Stimulated activated CD4-positive, alpha-beta T cell treated with anti-CD3 and anti-CD28 coated beads, Interleukin-1b, Interleukin-23, amount 100 ng/mL, for 48 hours (primary cell): Measurements from ENCODE around the gene ENG.
"Not testable (repeated sequence)": the region's sequence is repeated elsewhere in the genome, so short reads cannot be mapped to it uniquely, and the experiment has no call there.

Experiments used
- DNase-seq: peaks from one replicate; pipeline ENCODE4 v3.0.0-alpha.2; 2020

Gene ENG

DNA sequence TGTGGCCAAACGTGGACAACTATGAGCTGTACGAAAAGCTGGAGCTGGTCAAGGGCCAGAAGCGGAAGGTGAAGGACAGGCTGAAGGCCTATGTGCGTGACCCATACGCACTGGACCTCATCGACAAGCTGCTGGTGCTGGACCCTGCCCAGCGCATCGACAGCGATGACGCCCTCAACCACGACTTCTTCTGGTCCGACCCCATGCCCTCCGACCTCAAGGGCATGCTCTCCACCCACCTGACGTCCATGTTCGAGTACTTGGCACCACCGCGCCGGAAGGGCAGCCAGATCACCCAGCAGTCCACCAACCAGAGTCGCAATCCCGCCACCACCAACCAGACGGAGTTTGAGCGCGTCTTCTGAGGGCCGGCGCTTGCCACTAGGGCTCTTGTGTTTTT is 65.3 kb downstream of the ENG start:
- DNase-seq = no peak

DNA sequence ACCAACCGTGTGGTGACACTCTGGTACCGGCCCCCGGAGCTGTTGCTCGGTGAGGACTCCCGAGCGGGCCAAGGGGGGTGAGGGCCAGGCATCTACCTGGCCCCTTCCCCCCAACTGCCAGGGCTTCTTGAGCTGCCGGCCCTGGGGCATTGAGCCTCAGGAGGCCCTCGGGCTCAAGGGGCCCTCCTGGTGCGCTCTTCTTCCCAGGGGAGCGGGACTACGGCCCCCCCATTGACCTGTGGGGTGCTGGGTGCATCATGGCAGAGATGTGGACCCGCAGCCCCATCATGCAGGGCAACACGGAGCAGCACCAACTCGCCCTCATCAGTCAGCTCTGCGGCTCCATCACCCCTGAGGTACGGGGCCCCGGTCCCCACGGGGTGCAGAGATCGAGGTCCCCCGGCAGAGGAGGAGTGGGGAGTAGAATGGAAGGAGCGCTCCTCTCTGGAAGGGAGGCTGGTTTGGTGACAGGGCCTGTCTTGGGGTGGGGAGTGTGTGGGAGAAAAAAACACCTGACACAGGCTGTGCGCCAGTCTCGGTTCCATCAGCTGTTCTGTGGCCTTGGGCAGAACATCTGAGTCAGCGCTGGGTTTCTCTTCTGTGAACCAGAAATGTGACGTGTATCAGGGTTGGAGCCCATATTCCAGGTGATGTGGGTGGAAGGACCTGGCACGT is 66.0 kb downstream of the ENG start:
- DNase-seq = peak; percentile 81

DNA sequence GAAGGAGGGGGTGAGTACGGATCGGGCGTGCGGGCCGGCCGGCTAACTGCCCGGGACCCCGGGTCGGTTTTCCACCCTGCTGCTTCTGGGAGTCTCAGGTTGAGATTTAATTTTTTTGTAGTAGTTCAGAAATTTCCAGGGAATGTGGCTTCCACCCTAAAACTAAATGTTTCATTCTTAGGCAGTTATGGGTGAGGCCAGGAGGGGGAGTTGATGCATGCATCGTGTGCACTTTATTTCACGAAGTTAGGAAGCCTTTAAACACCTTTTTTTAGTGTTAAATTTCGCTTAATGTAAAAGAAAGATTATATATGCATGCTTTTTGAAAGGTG is 67.7 kb downstream of the ENG start:
- DNase-seq = no peak

DNA sequence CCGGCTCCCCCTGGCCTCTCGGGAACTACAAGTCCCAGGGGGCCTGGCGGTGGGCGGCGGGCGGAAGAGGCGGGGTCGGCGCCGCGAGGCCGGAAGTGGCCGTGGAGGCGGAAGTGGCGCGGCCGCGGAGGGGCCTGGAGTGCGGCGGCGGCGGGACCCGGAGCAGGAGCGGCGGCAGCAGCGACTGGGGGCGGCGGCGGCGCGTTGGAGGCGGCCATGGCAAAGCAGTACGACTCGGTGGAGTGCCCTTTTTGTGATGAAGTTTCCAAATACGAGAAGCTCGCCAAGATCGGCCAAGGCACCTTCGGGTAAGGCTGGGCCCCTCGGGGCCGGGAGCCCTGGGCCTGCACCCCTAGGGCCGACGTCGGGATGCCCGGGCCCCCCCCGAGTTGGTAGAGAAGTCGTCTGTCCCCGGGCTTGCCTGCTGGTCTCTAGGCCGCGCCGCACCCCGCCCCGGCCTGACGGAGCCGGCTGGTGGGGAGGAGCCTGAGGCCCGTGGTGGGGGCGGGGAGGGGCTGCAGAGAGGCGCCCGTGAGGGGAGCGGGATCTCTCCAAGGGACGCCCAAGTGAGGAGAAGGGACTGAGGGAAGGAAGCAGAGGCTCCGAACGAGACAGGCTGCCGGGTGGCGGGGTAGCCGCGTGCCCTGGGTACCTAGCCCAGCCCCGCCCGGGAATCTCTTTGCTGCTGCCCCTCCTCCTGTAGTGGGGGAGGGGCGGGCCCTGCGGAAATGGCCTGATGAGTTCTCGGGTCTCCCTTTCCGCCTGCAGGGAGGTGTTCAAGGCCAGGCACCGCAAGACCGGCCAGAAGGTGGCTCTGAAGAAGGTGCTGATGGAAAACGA is 68.3 kb downstream of the ENG start, which contains the start of gene CDK9:
CDK9 (plus strand) TSS at position 102 of the 840 bp plus-strand sequence; CDS start at position 217, 115 bp downstream.
- peak; percentile 93 for DNase-seq

DNA sequence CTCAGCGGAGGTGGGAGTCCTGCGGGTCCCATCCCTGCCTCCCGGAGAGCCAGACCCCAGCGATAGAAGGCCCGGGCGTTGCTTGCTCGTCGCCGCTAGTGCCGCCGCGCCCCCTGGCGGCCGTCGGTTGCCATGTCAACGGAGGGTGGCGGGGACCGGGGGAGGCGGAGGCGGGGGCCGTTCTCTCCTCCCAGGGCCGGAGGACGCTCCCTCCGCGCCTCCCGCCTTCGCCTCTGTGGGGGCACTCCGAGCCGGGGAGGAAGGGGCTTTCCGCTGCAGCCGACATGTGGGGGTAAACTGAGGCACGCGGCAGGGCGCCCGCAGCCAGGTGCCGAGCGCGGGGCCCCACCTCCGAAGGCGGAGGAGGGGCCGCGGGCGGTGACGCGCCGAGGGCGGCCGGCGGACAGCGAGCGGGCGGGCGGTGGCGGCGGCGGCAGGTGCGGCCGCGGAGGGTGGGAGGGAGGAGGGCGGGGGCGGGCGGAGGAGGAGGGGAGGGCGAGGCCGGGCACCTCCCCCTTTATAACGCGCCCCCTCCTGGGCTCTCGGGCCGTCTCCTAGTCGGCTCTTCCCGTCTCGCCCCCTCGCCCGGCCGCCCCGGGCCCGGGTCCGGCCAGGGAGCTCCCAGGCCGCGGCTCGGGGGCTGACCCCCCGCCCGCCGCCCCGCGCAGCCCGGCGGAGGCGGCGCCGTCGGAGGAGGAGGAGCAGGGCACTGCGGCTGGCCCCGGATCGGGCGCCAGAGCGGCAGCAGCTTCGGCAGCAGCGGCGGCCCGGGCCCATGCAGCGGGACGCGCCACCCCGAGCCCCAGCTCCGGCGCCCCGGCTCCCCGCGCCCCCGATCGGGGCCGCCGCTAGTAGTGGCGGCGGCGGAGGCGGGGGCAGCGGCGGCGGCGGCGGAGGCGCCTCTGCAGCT is 69.2 kb downstream of the ENG start:
- peak; percentile 89 for DNase-seq

DNA sequence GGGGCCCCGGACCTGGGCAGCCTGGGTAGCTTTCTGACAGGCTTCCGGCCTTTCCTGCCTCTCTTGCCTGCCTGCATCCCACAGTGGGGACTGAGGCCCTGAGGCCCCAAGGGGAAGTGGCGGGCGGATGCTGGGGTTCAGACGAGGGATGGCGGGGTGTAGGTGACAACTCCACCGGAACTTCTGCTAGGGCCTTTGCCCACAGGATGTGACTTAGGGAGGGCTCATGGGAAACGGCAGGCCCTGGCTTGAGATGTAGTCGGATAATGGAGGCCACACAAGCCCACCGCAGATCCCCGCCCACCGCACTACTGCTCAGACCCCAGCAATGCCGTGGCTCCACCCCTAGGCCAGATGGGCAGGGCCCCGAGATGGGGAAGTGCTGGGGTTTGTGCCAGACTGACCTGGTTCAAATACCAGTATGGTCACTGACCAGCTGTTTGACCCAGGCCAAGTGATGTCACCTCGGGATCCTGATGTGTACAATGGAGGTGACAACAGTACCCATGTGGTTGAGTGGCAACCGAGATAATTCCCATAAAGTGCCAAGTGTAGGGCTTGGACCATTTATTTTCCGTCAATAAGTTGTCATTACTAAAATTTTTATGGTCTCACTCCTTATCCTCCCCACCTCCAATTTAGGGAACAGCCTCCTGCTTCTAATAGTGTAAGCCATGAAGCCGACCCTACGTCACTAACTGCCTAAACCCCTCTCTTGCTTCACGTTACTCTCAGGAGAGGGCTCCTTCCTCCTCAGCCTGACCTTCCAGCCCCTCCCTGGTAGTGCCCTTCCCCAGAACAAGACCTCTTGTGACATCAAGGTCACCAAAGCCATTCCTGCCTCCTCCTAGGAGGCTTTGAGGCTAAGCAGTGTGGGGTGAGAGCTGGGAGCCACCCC is 71.1 kb downstream of the ENG start:
- peak; percentile 68 for DNase-seq

DNA sequence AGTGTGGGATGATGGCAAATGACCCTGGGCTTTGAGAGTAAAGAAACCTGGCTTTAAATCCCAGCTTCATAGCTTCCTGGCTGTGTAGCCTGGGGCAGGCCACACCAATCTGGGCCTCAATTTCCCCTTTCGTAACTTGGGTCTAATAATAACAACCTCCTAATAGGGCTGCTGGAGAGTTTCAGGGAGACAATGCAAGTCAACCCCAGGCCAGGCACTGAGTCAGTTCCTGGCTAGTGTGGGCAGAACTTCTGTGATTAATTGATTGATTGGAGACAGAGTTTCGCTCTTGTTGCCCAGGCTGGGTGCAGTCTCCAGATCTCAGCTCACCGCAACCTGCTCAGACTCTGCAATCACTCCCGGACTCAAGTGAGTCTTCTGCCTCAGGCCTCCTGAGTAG is 72.7 kb downstream of the ENG start:
- no peak for DNase-seq

DNA sequence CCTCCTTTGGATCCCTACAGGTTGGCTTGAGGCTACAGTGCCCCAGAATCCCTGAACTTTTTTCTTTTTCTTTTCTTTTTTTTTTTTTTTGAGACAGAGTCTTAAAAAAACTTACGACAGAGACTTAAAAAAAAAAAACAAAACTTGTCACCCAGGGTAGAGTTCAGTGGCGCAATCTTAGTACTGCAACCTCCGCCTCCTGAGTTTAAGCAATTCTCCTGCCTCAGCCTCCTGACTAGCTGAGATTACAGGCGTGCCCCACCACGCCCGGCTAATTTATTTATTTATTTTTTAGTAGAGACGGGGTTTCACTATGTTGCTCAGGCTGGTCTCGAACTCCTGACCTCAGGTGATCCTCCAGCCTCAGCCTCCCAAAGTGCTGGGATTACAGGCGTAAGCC is 73.5 kb downstream of the ENG start:
- not testable (repeated sequence) for DNase-seq

DNA sequence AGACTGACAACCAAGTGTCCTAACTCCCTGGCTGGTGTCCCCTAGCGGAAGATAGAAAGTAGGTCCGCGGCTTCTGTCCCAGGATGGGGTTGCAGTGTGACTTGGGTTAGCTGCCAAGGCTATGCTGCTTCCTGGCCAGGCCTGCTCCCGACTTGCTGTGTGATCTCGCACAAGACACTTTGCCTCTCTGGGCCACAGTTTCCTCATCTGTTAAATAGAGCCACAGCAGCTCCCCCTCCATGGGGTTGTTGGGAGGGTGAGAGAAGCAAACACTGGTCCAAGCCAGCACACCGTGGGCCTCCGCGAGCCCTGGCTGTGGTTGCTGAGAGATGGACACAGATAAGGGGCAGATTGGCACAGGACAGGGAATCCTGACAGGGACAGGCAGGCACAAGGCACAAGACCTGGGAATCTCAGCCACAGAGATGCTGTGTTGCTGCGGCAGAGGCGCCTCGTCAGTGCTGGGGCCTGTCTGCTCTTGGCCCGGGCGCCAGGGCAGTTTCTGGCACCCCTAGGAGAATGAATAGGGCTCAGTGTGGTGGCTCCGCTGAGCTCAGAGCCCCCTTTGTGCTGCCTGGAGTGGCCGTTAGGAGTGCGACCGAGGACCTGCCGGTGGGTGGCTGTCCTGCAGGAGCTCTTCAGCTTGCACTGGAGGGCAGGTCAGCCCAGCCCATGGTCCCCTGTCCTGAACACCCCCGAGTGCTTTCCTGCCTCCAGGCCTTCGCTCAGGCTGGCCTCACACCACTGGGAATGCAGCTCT is 74.2 kb downstream of the ENG start:
- no peak for DNase-seq

DNA sequence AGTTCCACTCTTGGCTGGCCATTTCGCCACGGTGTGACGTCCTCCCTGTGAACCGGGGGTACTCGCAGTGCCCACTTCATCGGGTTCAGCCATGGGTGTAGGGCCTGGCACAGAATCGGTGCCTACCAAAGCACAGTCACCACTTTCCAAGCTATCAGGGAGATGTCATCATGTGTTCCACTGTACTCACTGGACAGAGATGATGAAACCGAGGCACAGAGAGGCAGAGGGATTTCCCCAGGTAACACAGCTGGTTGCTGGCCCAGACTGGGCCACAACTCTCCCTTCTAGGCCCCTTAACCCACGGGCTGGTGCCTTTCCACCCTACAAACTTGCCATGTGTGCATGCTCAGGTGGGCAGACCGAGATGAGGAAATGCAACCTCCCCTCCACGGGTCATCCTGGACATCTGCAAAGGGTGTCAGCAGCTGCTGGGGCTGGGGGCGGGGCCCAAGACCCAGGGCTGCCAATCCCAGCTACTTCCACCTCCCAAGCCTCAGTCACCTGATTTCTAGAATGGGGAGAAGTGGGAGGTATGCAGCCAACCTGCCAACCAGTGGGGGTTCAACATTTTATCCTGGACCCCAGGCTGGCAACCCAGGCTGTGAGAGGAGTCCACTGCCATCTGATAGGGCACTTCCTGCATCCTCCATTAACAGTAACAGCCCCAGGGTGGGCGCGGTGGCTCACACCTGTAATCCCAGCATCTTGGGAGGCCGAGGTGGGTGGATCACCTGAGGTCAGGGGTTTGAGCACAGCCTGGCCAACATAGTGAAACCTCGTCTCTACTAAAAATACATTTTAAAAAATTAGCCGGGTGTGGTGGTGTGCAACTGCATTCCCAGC is 75.1 kb downstream of the ENG start:
- DNase-seq = peak; percentile 80

DNA sequence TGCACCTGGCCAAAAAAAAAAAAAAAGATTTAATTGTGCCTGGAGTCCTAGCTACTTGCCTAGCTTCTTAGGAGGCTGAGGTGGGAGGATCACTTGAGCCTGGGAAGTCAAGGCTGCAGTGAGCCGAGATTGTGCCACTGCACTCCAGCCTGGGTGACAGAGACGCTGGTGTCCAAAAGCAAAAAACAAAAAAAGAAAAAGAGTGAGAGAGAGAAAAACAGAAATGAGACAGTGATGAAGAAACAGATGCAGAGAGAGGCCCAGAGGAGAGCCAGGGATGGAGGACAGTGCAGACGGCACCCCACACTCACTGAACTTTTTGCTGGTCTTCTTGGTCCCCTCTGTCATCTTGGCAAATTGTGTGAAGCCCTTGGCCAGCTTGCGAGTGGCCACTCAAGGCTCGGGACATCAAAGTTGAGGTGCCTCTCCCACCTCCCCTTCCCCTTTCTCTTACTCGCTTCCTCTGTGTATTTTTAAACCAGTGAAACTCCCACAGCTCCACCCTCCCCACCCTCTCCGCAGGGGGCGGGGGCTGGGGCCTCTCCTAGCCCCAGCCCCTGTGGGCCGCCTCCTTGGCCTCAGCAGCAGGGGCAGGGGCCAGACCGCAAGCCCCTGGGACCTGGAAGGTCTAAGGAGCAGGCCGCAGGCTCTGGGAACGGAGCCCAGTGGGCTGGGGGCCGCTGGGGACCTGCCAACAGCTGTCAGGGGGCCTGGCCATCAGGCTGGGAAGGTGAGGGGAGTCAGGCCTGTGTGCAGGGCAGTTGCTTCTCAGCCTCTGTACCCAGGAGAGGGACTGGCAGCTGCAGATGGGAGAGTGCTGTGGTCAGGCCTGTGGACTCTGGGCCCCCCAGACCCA is 76.0 kb downstream of the ENG start, which contains the start of gene SH2D3C:
SH2D3C (minus strand) TSS at position 387 of the 856 bp plus-strand sequence; CDS start at position 348, 39 bp downstream.
- peak; percentile 47 for DNase-seq

DNA sequence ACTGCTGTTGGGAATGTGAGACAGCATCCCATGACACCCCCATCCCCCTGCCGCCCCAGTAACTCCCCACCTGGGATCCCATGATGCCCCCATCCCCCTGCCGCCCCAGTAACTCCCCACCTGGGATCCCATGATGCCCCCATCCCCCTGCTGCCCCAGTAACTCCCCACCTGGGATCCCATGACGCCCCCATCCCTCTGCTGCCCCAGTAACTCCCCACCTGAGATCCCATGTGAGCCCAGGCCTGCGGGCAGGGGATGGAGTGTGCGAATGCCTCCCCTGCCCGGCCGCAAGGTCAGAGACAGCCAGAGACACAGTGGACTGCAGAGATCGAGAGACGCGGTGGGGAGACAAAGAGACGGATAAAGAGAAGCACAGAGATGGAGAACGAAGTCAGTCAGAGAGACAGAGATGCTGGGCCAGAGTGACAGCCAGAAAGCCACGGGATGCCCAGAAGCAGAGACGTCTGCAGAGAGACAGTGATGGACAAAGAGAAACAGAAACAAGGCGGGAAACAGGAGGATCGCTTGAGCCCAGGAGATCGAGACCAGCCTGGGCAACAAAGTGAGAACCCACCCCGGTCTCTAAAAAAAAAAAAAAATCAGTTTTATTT is 77.0 kb downstream of the ENG start:
- DNase-seq = no peak

DNA sequence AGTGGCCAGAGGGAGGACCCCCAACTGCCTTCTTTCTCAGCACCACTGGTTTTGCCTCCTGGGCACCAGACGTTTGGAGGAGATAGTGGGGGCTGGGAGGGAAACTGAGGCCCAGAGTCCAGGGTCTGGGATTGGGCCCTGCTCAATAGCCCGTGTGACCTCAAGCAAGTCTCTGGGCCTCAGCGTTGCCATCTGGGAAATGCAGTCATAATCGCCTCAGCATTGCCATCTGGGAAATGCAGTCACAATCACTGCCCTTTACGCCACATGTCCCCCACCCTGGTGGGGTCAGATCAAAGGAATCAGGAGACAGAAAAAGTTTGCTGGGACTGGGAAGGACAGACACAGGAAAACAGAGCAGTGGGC is 77.6 kb downstream of the ENG start:
- no peak for DNase-seq

DNA sequence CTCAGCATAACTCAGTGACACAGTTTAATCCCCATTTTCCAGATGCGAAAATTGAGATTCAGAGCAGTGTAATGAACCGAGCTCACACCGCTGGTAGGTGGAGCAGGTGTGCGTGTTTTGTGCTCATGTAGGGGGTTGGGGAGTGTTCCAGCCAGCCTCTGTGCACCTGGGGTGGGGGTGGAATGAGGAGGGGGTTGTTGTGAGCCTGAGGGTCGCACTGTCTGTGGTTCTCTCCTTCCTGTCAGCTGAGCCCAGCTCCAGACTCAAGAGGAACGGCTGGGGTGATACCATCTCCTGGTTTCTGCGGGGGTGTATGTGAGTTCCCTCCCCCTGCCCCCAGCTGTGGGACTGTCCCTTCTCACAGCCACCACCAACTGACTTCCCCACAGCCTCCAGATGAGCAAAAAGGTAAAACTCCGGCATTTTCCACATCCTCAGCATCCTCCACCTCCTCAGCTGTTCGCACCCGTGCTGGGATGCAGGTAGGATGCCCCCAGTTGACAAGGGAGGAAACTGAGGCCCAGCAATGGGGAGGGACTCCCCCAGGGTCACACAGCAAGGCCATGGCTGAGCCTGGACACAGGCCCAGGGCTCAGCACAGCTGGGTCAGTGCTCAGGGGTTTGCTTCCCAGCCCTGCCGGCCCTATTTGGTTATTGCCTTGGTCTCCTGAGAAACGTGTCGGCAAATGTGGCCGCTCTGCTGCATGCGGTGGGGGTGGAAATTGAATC is 78.1 kb downstream of the ENG start:
- DNase-seq = peak; percentile 73

DNA sequence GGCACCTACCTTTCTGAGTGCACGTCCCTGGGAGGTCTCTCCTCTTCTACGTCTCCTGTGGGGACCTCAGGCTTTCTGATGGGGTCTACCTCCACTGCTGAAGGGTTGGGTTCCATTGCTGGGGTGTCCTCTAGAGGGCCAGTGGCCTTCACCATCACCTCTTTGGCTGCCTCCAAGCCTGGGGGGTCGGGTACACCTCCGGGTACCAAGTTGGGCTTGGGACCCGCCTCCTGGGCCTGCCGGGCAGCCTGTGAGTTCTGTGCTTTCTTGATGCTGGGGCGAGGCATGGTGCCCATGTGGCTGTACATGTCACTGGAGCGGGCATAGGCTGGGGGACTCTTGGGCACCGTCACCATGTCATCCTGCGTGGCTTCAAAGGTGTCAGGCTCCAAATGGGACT is 80.5 kb downstream of the ENG start:
- DNase-seq = no peak

DNA sequence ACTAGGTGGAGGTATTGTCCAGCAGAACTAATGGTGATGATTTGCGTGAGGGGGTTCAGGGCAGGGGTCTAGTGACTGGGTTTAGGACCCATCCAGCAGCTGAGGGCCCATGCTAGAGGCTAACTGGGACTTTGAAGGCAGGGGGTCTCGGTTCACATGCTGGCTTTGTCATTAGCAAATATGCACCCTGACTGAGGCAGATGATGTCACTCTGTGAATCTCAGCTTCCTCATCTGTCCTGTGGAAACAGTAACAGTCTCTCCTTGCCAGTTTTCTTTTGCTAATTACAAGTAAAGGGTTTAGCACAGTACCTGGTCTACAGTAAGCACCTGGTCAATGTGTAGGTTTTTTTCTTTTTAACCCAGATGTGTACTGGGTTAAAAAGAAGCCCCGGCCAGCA is 81.2 kb downstream of the ENG start:
- no peak for DNase-seq

DNA sequence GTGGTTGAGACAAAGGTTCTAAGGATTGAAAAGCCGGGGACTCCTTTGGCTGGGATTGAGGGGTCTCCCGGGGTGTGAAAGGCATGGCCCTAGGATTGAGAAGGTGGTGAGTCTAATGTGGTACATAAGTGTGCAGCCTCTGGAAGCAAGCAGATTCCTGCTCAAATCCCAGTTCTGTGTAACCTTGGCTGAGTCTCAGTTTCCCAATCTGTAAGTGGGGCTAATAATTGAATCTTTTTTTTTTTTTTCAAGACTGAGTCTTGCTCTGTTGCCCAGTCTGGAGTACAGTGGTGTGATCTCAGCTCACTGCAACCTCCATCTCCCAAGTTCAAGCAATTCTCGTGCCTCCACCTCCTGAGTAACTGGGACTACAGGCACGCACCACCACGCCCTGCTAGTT is 81.9 kb downstream of the ENG start:
- DNase-seq = no peak

DNA sequence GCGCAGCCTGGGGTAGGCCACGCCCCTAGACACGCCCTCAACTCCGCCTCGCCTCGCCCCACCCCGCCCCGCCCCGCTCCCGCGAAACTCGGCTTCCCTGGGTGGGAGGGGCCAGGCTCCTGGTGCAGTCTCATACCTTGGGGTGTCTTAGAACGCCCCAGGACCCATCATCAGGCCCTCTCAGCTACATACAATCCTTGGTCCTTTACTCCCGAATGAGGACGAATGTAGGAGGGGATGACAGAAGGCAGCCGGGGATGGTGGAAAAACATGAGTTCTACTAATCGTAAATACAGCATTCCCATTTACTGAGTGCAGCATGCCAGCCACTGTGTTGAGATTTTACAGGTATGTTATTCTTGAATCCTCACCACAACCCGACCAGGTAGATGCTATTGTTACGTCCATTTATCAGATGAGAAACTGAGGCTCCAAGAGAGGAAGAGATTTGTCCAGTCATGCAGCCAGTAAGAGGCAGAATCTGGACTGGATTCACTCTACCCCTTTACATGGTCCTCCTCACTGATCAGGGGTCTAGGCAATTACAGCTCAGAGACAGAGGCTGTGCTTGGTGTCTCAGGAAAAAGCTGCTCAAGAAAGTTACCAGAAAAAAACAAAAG is 82.8 kb downstream of the ENG start:
- no peak for DNase-seq
